Ectodermal cell (in vitro differentiated cells): ENCODE data around the gene ANKS3.

Experiments
- H3K27ac ChIP-seq: 2 replicates; pipeline ENCODE4 v1.7.0; 2013; ENCODE audit warnings: mild to moderate bottlenecking, low read depth, low read length; ENCODE audit not compliant: insufficient read depth, poor library complexity, severe bottlenecking
- H3K27me3 ChIP-seq: 2 replicates; pipeline ENCODE4 v1.7.0; 2013; ENCODE audit warnings: mild to moderate bottlenecking, low read length; ENCODE audit not compliant: insufficient read depth, control insufficient read depth, poor library complexity, severe bottlenecking
- H3K36me3 ChIP-seq: one replicate; pipeline ENCODE4 v1.7.0; 2013; ENCODE audit warnings: low read length; ENCODE audit not compliant: control insufficient read depth, insufficient read depth
- H3K4me1 ChIP-seq: one replicate; pipeline ENCODE4 v1.7.0; 2013; ENCODE audit warnings: low read length; ENCODE audit not compliant: control insufficient read depth, insufficient read depth
- H3K4me3 ChIP-seq: 2 replicates; pipeline ENCODE4 v1.7.0; 2013; ENCODE audit warnings: low read depth, low read length, control low read depth; ENCODE audit not compliant: insufficient read depth
- H3K9me3 ChIP-seq: 2 replicates; pipeline ENCODE4 v1.7.0; 2013; ENCODE audit warnings: mild to moderate bottlenecking, low read length, moderate library complexity; ENCODE audit not compliant: control insufficient read depth
- WGBS, 2 experiments: methylation state at CpG; one replicate each; pipeline ENCODE4 v1.1.7; 2013; ENCODE audit warnings: missing lambda C conversion rate in 2 of 2; 5-methylcytosine and 5-hydroxymethylcytosine counted together

Gene ANKS3

DNA sequence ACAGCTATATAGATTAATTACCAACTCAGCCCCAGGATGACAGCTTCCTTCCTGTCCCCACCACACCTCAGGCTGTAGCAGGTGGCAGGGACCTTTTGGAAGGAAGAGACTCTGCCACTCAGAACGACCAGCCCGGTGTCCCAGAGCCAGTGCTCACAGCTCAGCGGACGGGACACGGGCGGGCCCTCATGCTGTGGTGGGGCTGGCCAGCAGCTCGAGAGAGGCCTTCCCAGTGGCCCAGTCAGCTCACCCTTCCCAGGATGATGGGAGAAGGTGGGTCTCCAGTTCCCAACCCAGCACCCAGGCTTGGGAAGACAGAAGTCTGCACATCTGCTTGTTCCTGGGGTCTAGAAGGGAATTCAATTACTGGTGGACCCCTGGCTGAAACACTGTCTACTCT lies 30.2 kb downstream of the ANKS3 start:
- Histone ChIP-seq H3K27me3 (no peaks in the 10 kb centered on the region), H3K36me3 (peaks cover 24% of the 10 kb centered on the region), H3K4me3 (no peak overlapping the region), H3K4me1 (no peaks in the 10 kb centered on the region), H3K9me3 (no peaks in the 10 kb centered on the region), H3K27ac (no peak overlapping the region)
- WGBS, 2 experiments, result 96% methylated on average over 7 of the region's 7 CpGs

DNA sequence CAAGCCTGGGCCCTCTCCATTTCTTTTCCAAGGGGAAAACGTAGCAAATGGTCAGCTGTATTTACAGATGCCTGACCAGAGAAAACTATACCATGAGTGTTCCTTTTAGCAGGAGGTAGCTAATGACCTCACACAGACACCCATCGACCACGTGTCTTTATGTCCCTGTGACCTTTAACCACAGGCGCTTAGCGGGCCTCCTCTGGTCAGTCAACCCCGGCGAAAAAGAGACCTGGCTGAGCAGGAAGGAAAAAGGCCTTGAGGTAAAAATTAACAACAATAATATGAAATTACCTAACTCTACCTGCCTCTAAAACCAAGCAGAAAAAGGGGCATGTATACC lies 31.6 kb downstream of the ANKS3 start:
- Histone ChIP-seq H3K9me3 (no peaks in the 10 kb centered on the region), H3K27ac (no peak overlapping the region), H3K4me1 (no peaks in the 10 kb centered on the region), H3K36me3 (peaks cover 24% of the 10 kb centered on the region), H3K27me3 (no peaks in the 10 kb centered on the region), H3K4me3 (no peak overlapping the region)
- WGBS, 2 experiments, result 94 to 97% methylated on average over 7 of the region's 7 CpGs

DNA sequence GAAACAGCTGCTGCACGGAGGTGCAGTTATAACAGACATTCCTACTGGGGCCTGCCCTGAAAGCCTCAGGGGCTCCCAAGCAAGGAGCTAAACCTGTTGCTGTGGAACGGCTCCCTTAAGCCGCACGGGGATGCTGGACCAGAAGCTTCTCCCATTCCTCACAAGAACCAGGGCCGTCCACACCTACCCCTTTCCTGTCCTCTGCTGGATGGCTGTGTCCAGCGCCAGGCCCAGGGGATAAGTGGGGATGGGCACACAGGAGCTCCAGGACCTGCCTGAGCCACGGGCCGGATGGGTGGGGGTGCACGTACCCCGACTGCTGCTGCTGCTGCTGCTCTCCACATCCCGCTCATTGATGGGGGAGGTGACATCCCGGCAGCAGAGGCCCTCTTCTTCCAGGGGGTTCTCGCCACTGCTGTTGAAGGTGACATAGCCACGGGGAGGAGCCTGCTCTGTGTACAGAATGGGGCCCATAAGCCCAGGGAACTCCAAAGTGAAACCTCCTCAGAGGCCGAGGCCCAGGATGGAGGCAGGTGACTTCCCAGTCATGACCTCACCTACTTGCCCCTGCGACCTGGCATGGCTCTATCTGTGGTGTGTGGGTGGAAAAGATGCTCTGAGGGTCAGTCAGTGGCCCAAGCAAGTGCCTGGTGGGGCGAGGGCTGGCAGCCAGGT lies 32.1 kb downstream of the ANKS3 start:
- H3K36me3 ChIP-seq, result peaks cover 28% of the 10 kb centered on the region
- no peak overlapping the region for H3K27ac ChIP-seq
- no peaks in the 10 kb centered on the region for H3K27me3 ChIP-seq
- no peaks in the 10 kb centered on the region for H3K9me3 ChIP-seq
- WGBS, 2 experiments, result 93 to 95% methylated on average over 17 of the region's 17 CpGs
- no peaks in the 10 kb centered on the region for H3K4me1 ChIP-seq
- no peak overlapping the region for H3K4me3 ChIP-seq

DNA sequence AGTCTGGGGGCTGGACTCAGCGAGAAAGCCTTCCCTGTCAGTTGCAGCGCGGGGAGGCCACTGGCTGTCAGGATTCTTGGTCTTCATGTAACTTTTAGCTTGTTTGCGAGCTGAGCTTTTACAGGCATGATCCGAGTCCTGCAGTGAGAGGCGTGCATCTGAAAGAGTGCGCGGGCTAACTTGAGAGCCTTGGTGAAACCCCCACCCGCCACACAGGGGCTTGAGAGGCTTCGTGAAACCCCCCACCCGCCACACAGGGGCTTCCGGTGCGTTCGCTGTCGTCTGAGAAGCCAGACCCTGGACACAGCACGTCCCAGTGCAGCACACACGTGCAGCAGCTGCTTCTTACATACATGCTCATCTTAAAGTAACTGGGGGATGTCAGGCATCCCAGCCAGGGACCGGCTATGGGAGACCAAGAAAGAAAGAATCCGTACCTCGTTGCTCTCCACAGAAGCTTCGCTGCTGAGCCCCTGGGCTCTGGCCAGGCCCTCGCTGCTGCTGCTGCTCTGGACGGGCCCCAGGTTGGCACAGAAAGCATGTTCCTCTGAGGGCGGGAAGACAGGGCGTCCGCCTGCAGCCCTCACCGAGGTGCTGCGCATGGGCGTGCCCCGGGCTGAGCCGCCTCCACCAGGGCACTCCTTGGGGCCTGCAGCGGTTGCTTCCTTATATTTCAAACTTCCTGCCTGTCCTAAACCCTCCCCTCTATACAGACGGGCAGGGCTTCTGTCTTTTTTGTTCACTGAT lies 32.9 kb downstream of the ANKS3 start:
- no peak overlapping the region for H3K27ac ChIP-seq
- peaks cover 30% of the 10 kb centered on the region for H3K36me3 ChIP-seq
- H3K9me3 ChIP-seq, result no peaks in the 10 kb centered on the region
- H3K27me3 ChIP-seq, result no peaks in the 10 kb centered on the region
- H3K4me3 ChIP-seq, result no peak overlapping the region
- H3K4me1 ChIP-seq, result no peaks in the 10 kb centered on the region
- 93 to 94% methylated on average over 33 of the region's 33 CpGs for WGBS, 2 experiments

DNA sequence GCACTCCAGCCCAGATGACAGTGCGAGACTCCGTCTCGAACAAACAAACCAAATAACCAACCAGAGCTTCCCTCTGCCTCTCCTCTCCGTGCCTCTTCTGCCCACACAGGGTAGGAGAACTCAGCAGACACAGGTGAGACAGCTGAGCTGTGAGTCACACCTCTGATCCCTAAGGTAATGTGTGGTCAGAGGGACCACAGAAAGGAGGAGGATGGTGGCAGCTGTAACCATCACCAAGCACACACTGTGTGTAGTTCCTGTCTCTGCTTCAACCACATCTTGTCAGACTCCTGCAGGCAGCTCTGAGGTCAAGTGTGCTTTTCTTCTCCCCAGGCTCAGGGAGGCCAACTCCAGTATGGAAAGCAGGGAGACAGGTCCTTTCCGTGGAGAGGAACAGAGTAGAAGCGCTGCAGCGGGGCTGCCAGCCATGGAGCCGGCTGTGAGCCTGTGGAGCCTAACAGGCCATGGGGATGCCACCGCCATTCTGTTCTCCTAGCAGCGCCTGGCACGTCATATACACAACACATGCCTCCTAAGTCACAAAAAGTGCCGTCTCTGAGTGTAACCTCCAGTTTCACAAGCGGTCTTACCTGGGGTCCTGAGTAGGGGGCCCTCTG lies 33.6 kb downstream of the ANKS3 start:
- Histone ChIP-seq H3K36me3 (peaks cover 30% of the 10 kb centered on the region), H3K4me3 (no peak overlapping the region), H3K27ac (no peak overlapping the region), H3K27me3 (no peaks in the 10 kb centered on the region), H3K9me3 (no peaks in the 10 kb centered on the region), H3K4me1 (no peaks in the 10 kb centered on the region)
- 95 to 97% methylated on average over 13 of the region's 13 CpGs for WGBS, 2 experiments

DNA sequence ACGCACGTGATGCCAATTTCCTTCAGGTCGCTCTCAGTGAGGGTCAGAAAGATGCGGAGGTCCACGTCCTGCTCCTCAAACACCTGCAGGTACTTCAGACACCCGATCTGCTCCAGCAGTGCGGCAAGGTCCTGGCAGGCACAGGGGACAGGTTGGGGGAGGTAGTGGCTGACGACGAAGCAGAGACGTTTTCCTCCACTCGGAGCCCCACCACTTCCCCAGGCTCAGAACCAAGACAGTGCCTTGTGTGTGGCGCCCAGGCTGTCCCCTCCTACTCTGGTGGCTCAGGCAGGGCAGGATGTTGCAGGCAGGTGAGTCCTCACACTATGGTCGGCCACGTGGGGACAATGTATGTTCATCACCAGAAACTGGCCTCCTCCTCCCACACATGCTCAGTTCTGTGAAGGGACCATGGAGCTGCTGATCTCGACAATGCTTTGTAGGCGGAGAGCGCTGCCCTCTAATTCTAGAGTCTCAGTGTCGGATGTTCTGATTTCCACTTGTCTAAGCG lies 35.0 kb downstream of the ANKS3 start:
- H3K27ac ChIP-seq, result no peak overlapping the region
- no peak overlapping the region for H3K4me3 ChIP-seq
- peaks cover 26% of the 10 kb centered on the region for H3K36me3 ChIP-seq
- WGBS, 2 experiments, result 94% methylated on average over 19 of the region's 19 CpGs
- H3K4me1 ChIP-seq, result peaks cover 2% of the 10 kb centered on the region
- no peaks in the 10 kb centered on the region for H3K9me3 ChIP-seq
- no peaks in the 10 kb centered on the region for H3K27me3 ChIP-seq

DNA sequence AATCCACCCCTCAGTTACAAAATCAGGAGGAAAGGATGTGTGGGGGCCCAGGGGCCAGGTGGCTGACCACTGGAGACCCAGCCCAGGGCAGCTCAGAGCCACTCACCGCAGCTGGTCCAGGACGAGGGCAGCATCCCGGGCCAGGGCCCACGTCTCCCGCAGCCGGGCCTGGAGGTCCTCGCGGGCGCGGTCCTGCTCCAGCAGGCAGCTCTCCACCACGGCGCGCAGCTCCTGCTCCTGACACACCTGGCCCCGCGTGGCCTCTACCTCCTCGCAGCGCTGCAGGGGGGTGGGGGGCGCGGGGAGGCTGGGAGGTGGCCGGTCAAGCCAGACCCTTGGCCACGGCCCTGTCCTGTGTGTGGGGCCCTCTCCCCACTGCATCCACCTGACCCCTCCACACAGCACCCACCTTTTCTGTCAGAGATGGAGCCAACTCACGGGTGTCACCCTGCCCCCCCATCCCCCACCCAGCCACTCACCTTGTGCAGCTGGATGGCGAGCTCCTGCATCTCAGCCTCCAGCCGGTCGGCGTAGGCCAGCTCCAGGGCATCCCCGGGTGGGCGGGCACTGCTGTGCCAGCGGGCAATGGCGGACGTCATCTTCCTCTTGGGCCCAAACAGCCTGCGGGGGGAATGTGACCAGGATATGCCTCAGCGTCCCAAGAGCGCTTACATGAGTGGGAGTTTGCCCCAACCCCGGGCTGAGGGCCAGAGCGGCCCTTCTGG lies 35.6 kb downstream of the ANKS3 start:
- Histone ChIP-seq H3K27ac (no peak overlapping the region), H3K9me3 (no peaks in the 10 kb centered on the region), H3K4me3 (no peak overlapping the region), H3K36me3 (peaks cover 26% of the 10 kb centered on the region), H3K27me3 (no peaks in the 10 kb centered on the region), H3K4me1 (peaks cover 2% of the 10 kb centered on the region)
- 96% methylated on average over 36 of the region's 36 CpGs for whole genome bisulfite sequencing, 2 experiments

DNA sequence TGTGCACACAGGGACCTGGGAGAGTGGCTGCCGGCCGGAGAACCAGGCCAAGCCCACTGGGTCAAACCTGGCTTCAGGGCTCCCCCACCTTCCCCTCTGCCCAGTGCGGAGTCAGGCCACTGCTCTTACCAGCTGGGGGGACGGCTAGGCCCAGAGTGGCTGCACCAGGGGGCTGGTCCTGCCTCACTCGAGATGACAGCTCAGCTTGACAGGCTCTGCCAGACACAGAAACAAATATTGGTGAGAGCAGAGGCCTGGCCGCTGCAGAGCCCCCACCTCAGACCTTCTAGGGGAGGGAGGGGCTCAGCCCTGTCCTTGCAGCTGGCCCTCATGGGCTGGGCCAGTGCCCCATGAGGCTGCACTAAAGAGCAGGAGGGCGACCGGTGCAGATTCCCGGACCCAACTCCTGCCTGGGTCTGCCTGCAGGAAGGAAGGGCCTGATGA lies 36.2 kb downstream of the ANKS3 start:
- H3K27ac ChIP-seq, result no peak overlapping the region
- peaks cover 26% of the 10 kb centered on the region for H3K36me3 ChIP-seq
- H3K27me3 ChIP-seq, result no peaks in the 10 kb centered on the region
- H3K9me3 ChIP-seq, result no peaks in the 10 kb centered on the region
- peaks cover 2% of the 10 kb centered on the region for H3K4me1 ChIP-seq
- H3K4me3 ChIP-seq, result no peak overlapping the region
- 93 to 96% methylated on average over 9 of the region's 9 CpGs for WGBS, 2 experiments

DNA sequence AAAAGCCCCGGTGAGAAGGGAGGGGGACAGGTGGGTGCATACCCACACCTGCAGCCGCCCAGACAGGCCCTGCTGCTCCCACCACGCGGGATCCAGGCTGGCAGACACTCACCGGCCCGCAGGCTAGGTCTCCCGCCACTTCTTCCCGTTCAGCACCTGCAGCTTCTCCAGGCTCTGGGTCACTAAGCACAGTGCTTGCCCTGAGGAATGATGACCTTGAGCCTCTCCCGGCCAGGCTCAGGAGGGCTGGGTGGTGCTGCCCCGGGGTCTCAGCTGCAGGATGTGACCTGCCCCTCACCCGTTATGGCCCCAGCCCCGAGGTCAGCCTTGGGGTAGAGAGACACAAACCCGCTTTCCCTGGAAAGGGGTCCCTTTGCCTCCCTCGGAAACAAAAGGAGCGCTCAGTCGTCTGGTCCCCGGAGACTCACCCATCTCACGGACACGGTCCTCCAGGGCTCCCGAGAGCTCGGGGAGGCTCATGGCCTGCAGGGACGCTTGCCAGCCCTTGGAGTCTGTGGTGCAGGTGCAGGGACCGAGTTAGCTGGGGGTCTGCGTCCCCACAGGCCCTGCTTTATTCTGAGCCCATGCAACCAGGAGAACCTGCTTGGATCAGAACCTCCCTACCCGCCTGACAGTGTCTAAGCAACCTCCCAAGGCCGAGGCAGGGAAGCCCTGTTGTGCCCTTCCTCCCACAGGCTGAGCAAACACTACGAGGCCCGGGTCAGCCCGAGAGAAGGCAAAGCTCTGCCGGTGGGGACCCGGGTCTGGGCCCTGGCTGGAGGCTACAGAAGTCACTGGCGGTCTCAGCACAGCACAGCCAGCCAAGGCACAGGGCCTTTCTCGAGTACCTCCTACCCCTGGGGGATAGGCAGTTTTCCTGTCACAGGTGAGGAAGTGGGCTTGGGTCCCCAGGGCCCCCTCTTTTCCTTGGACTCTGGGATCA lies 36.9 kb downstream of the ANKS3 start:
- WGBS, 2 experiments, result 93 to 95% methylated on average over 33 of the region's 33 CpGs

More for the DNA sequence above, 36.9 kb downstream of the ANKS3 start:
- peaks cover 26% of the 10 kb centered on the region for H3K36me3 ChIP-seq
- no peak overlapping the region for H3K4me3 ChIP-seq
- no peaks in the 10 kb centered on the region for H3K9me3 ChIP-seq
- peaks cover 7% of the 10 kb centered on the region for H3K4me1 ChIP-seq
- no peak overlapping the region for H3K27ac ChIP-seq
- H3K27me3 ChIP-seq, result no peaks in the 10 kb centered on the region
